H1 (cell line): ENCODE results near the gene RNPS1. TPM values are rescaled to one million over a fixed set of nuclear protein-coding genes. Genes with fewer than 3 reads are reported as not detected.
A peak's percentile ranks its signal among the peaks of the same experiment; 100 is the strongest.

Source experiments
- CTCF ChIA-PET: fragments of 300-600 bp; sonication (Branson Sonifier 250); formaldehyde crosslinking; loops from one replicate; lab custom pipeline; 2021; ENCODE audit not compliant: partially characterized antibody; lab: Charles Lee
- POLR2A ChIA-PET: fragments of 300-600 bp; sonication (Branson Sonifier 250); formaldehyde crosslinking; loops from one replicate; lab custom pipeline; 2021; ENCODE audit warnings: inconsistent platforms; ENCODE audit not compliant: partially characterized antibody; lab: Charles Lee
- DNase-seq, 2 experiments: peaks; one replicate each; pipeline versions ENCODE4 v3.0.0 to v3.0.0-alpha.2; 2010 to 2022; ENCODE audit warnings: low spot score in 2 of 2, low read depth in 1 of 2, mixed read lengths in 1 of 2
- FAIRE-seq: peaks from 2 replicates; lab custom pipeline; 2011; peaks lifted over from hg19 to GRCh38; lab: Jason Lieb, UNC
- H2AFZ ChIP-seq: 2 replicates; pipeline ENCODE4 v1.8.1; 2012; ENCODE audit warnings: low read length, inconsistent platforms
- H2AK5ac ChIP-seq: 2 replicates; pipeline ENCODE4 v1.6.1; 2013; ENCODE audit warnings: low read depth, low read length
- H2BK120ac ChIP-seq: replicated peaks from 2 replicates; pipeline ENCODE3; 2013; ENCODE audit warnings: low read depth, low read length, inconsistent platforms
- H2BK12ac ChIP-seq: 2 replicates; pipeline ENCODE4 v1.6.1; 2013; ENCODE audit warnings: low read depth, low read length
- H2BK15ac ChIP-seq: 2 replicates; pipeline ENCODE4 v1.6.1; 2013; ENCODE audit warnings: low read length
- H2BK20ac ChIP-seq: 2 replicates; pipeline ENCODE4 v1.6.1; 2013; ENCODE audit warnings: low read length
- H2BK5ac ChIP-seq: 2 replicates; pipeline ENCODE4 v1.6.1; 2013; ENCODE audit warnings: low read depth, low read length
- H3K14ac ChIP-seq: 2 replicates; pipeline ENCODE4 v1.6.1; 2013; ENCODE audit warnings: inconsistent platforms; ENCODE audit not compliant: insufficient read length
- H3K18ac ChIP-seq: 2 replicates; pipeline ENCODE4 v1.6.1; 2013; ENCODE audit warnings: low read length; ENCODE audit errors: extremely low read depth
- H3K23ac ChIP-seq: 2 replicates; pipeline ENCODE4 v1.6.1; 2013; ENCODE audit warnings: inconsistent platforms; ENCODE audit not compliant: insufficient read length
- H3K23me2 ChIP-seq: 2 replicates; pipeline ENCODE4 v1.6.1; 2013; ENCODE audit warnings: low read depth, low read length
- H3K27ac ChIP-seq: 2 replicates; pipeline ENCODE4 v1.6.1; 2011; ENCODE audit warnings: low read depth, low read length, inconsistent platforms
- H3K27me3 ChIP-seq, 4 experiments: replicated peaks in 1 of 4; 1 replicate in 1 of 4; 2 replicates in 3 of 4; pipeline versions ENCODE4 v1.6.1 to v1.8.1; 2011 to 2013; ENCODE audit warnings: low read length in 3 of 4, mild to moderate bottlenecking in 3 of 4, inconsistent platforms in 2 of 4, mixed read lengths in 2 of 4, moderate library complexity in 1 of 4; ENCODE audit not compliant: control insufficient read depth in 3 of 4, insufficient read depth in 3 of 4; ENCODE audit errors: extremely low read depth in 1 of 4
- H3K36me3 ChIP-seq, 4 experiments: 2 replicates each; pipeline versions ENCODE4 v1.6.1 to v1.8.1; 2011 to 2013; ENCODE audit warnings: mild to moderate bottlenecking in 4 of 4, low read length in 3 of 4, moderate library complexity in 2 of 4, control low read depth in 1 of 4, inconsistent platforms in 1 of 4; ENCODE audit not compliant: insufficient read depth in 4 of 4, control insufficient read depth in 2 of 4
- H3K4ac ChIP-seq: replicated peaks from 2 replicates; pipeline ENCODE3; 2013; ENCODE audit warnings: low read length, low read depth, mixed read lengths, inconsistent platforms; ENCODE audit not compliant: insufficient read length
- H3K4me1 ChIP-seq, 4 experiments: replicated peaks in 1 of 4; 1 replicate in 1 of 4; 2 replicates in 3 of 4; pipeline versions ENCODE4 v1.6.1 to v1.8.1; 2011 to 2013; ENCODE audit warnings: low read length in 3 of 4, inconsistent platforms in 2 of 4, mixed read lengths in 1 of 4; ENCODE audit not compliant: insufficient read depth in 4 of 4, control insufficient read depth in 3 of 4
- H3K4me2 ChIP-seq, 2 experiments: 2 replicates each; pipeline versions ENCODE4 v1.6.1 to v1.8.1; 2011 to 2013; ENCODE audit warnings: low read depth in 2 of 2, low read length in 2 of 2, control low read depth in 1 of 2, inconsistent platforms in 1 of 2, mild to moderate bottlenecking in 1 of 2; ENCODE audit not compliant: insufficient read depth in 1 of 2
- H3K4me3 ChIP-seq, 4 experiments: fragments of 200-600, 300-600 bp in 1 of 4; sonication (generic), shearing (Covaris generic), sonication (Bioruptor Twin) in 1 of 4; 2 replicates each; pipeline versions ENCODE4 v1.5.1 to v1.8.1; 2011 to 2016; ENCODE audit warnings: low read length in 4 of 4, low read depth in 3 of 4, control low read depth in 2 of 4, inconsistent platforms in 2 of 4, mild to moderate bottlenecking in 2 of 4, mixed read lengths in 1 of 4, moderate library complexity in 1 of 4; ENCODE audit not compliant: insufficient read depth in 2 of 4; ENCODE audit errors: extremely low read depth in 1 of 4
- H3K56ac ChIP-seq: replicated peaks from 2 replicates; pipeline ENCODE3; 2013; ENCODE audit warnings: low read depth, mild to moderate bottlenecking, mixed read lengths, low read length, inconsistent platforms; ENCODE audit not compliant: insufficient read length
- H3K79me1 ChIP-seq: 2 replicates; pipeline ENCODE4 v1.6.1; 2013; ENCODE audit warnings: low read depth, low read length, control low read depth
- H3K79me2 ChIP-seq, 2 experiments: 2 replicates each; pipeline versions ENCODE4 v1.6.1 to v1.8.1; 2012 to 2013; ENCODE audit warnings: low read length in 2 of 2, mild to moderate bottlenecking in 2 of 2, inconsistent platforms in 1 of 2; ENCODE audit not compliant: insufficient read depth in 2 of 2, control insufficient read depth in 1 of 2
- H3K9ac ChIP-seq, 4 experiments: replicated peaks in 1 of 4; 1 replicate in 1 of 4; 2 replicates in 3 of 4; pipeline versions ENCODE4 v1.6.1 to v1.8.1; 2011 to 2013; ENCODE audit warnings: low read depth in 3 of 4, low read length in 3 of 4, control low read depth in 2 of 4, mild to moderate bottlenecking in 2 of 4, moderate library complexity in 2 of 4, inconsistent platforms in 1 of 4; ENCODE audit errors: extremely low read depth in 1 of 4
- H3K9me3 ChIP-seq, 2 experiments: 2 replicates each; pipeline versions ENCODE4 v1.6.1 to v1.8.1; 2012 to 2013; ENCODE audit warnings: mild to moderate bottlenecking in 2 of 2, moderate library complexity in 2 of 2, control low read depth in 1 of 2, inconsistent platforms in 1 of 2, low read depth in 1 of 2, low read length in 1 of 2, mixed read lengths in 1 of 2; ENCODE audit not compliant: insufficient read depth in 2 of 2
- H4K20me1 ChIP-seq, 2 experiments: replicated peaks in 1 of 2; 2 replicates each; pipeline versions ENCODE3 to v1.8.1; 2011 to 2013; ENCODE audit warnings: inconsistent platforms in 2 of 2, low read length in 2 of 2, mild to moderate bottlenecking in 1 of 2; ENCODE audit not compliant: insufficient read depth in 2 of 2, control insufficient read depth in 1 of 2
- H4K5ac ChIP-seq: 2 replicates; pipeline ENCODE4 v1.6.1; 2013; ENCODE audit warnings: low read length, low read depth, mixed read lengths, inconsistent platforms; ENCODE audit not compliant: insufficient read length
- H4K8ac ChIP-seq: 2 replicates; pipeline ENCODE4 v1.8.0; 2013; ENCODE audit warnings: mild to moderate bottlenecking, moderate library complexity, low read length, inconsistent platforms; ENCODE audit not compliant: insufficient read depth; ENCODE audit errors: extremely low read depth
- H4K91ac ChIP-seq: replicated peaks from 2 replicates; pipeline ENCODE3; 2013; ENCODE audit warnings: low read length, mixed read lengths, inconsistent platforms; ENCODE audit not compliant: insufficient read length
- TAF1 ChIP-seq: IDR thresholded peaks from 2 replicates; pipeline ENCODE4 v1.6.1; 2011; ENCODE audit warnings: mild to moderate bottlenecking, low read depth, low read length
- WGBS, 2 experiments: shearing (Covaris generic) in 1 of 2; methylation state at CpG; one replicate each; pipeline versions ENCODE4 v1.1.6 to v1.1.7; 2013 to 2015; ENCODE audit warnings: low lambda C conversion rate in 2 of 2, mixed read lengths in 2 of 2, inconsistent platforms in 1 of 2, low coverage in 1 of 2, missing lambda C conversion rate in 1 of 2; ENCODE audit not compliant: insufficient replicate concordance in 2 of 2, insufficient coverage in 1 of 2, insufficient read length in 1 of 2; ENCODE audit errors: extremely low coverage in 1 of 2, missing lambda C conversion rate in 1 of 2; 5-methylcytosine and 5-hydroxymethylcytosine counted together
- polyA plus RNA-seq, 7 experiments: library from polyadenylated mRNA; depleted of rRNA in 3 of 7; stranded (reverse) in 5 of 7; unstranded in 2 of 7; fragments of >200 nt in 5 of 7; fragments of 200-250 nt in 2 of 7; gene quantifications; 1 replicate in 5 of 7; 2 replicates in 1 of 7; 4 replicates in 1 of 7; pipeline versions ENCODE4 v1.2.1 to v1.2.3, GENCODE V29; 2011 to 2013; ENCODE audit warnings: missing spikeins in 2 of 7, mixed read lengths in 2 of 7
- total RNA-seq: library from RNA; stranded (reverse); fragmentation: NEBNext Ultra II Directional; extraction: Animal tissue kit (Norgen Biotek cat#: 25700); gene quantifications from 2 replicates; pipeline ENCODE4 v1.2.1, GENCODE V29; 2021

RNPS1 gene
- total and polyA plus RNA-seq, 2 of the 8 experiments (the other 6 are each of a cell fraction or from before 2014, with no cell fraction given): 330 to 350 TPM

GRCh38 chr16:2275476-2276367 is 7.8 kb upstream of the RNPS1 start:
- no peak for FAIRE-seq
- H3K79me2 ChIP-seq: no peaks in the 10 kb centered on the region; a peak in 1 of 4 replicates
- H3K36me3 ChIP-seq: no peaks in the 10 kb centered on the region
- no peak overlapping the region for H2BK15ac ChIP-seq
- H3K4ac ChIP-seq: no peak overlapping the region
- no peak overlapping the region for H2BK12ac ChIP-seq
- no peak overlapping the region for H4K91ac ChIP-seq
- peaks cover 6% of the 10 kb centered on the region for H3K79me1 ChIP-seq
- H4K5ac ChIP-seq: no peak overlapping the region
- no peak for TF ChIP-seq TAF1
- peaks cover 3 to 11% of the 10 kb centered on the region in 2 experiments for H4K20me1 ChIP-seq
- no peaks in the 10 kb centered on the region for H3K9me3 ChIP-seq
- H3K23me2 ChIP-seq: no peaks in the 10 kb centered on the region
- no peak overlapping the region for H2BK120ac ChIP-seq
- H2BK5ac ChIP-seq: no peak overlapping the region
- no peak overlapping the region for H3K18ac ChIP-seq
- no peak overlapping the region for H3K23ac ChIP-seq
- no peak overlapping the region for H3K14ac ChIP-seq
- H3K56ac ChIP-seq: no peak overlapping the region
- H3K27me3 ChIP-seq: no peaks in the 10 kb centered on the region
- WGBS, 2 experiments: 88% methylated on average over 30 of the region's 30 CpGs; no CpG with 5 or more reads in 1 of the 2 experiments
- H3K9ac ChIP-seq: no peak overlapping the region
- no peak overlapping the region for H2AK5ac ChIP-seq
- H3K4me3 ChIP-seq: no peak overlapping the region
- H2BK20ac ChIP-seq: no peak overlapping the region
- CTCF ChIA-PET: interaction anchor here (0.9 to 1.5 kb wide), 4 partner anchors 21 to 248 kb away, joined by 3 read pairs; partner anchors contain the start of gene ABCA3
- H3K4me1 ChIP-seq: no peaks in the 10 kb centered on the region; a peak in 1 of 7 replicates
- no peak overlapping the region for H3K4me2 ChIP-seq
- no peak overlapping the region for H3K27ac ChIP-seq
- H2AFZ ChIP-seq: no peak overlapping the region
- POLR2A ChIA-PET: interaction anchor here (1.1 to 2.4 kb wide), 4 partner anchors 12 to 109 kb away, joined by 3 to 9 read pairs (median 6); partner anchors contain the start of gene ECI1
- no peak for DNase-seq
- H4K8ac ChIP-seq: peak overlapping the region; percentile 53; the same call in 1 of the 2 replicates
